Nephron progenitor cell (in vitro differentiated cells): ENCODE data around the gene TMEM217.

Experiments used
- DNase-seq: peaks from one replicate; pipeline ENCODE4 v3.0.0; 2021
- H3K27ac Mint-ChIP-seq: 2 replicates; pipeline ENCODE4 v1.8.0; 2021; ENCODE audit warnings: mild to moderate bottlenecking, moderate library complexity, mixed read lengths
- H3K27me3 Mint-ChIP-seq: 2 replicates; pipeline ENCODE4 v1.8.0; 2021; ENCODE audit warnings: mild to moderate bottlenecking, low read depth, mixed read lengths; ENCODE audit not compliant: poor library complexity
- H3K36me3 Mint-ChIP-seq: 2 replicates; pipeline ENCODE4 v1.8.0; 2021; ENCODE audit warnings: low read depth, mixed read lengths
- H3K4me1 Mint-ChIP-seq: 2 replicates; pipeline ENCODE4 v1.8.0; 2021; ENCODE audit warnings: mixed read lengths
- H3K4me3 Mint-ChIP-seq: 2 replicates; pipeline ENCODE4 v1.8.0; 2021; ENCODE audit warnings: mild to moderate bottlenecking, moderate library complexity, mixed read lengths
- H3K9me3 Mint-ChIP-seq: 2 replicates; pipeline ENCODE4 v1.8.0; 2021; ENCODE audit warnings: mild to moderate bottlenecking, moderate library complexity, mixed read lengths
- TF ChIP-seq, protein P1 (sequence below): fragments of 200-600 bp; sonication (generic); IDR thresholded peaks from 2 replicates; pipeline ENCODE4 v1.5.0; 2021; ENCODE audit warnings: antibody characterized with exemption

TMEM217 gene

DNA sequence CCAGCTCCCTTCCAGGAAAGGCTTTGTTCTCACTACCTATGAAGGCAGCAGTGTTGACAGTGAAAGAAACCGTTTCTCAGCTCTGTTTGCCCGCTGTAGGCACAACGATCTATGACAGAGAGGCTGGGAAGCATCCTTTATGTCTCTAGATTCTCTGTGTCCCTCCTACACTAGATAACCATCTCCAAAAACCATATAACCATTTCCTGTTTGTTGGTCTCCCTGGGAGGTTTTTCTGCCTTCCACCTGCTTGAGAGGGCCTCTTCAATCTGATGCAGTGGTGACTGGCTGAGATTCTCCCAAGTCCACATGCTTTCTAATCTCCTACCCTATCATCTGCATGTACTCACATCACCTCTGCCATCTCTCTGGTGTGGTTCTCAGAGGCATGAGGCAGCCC, 32.0 kb upstream of the TMEM217 start:
- H3K4me1 Mint-ChIP-seq, result peaks cover 4% of the 10 kb centered on the region
- no peak overlapping the region for H3K4me3 Mint-ChIP-seq

GRCh38 chr6:37288247-37288646, 30.3 kb upstream of the TMEM217 start:
- no peak for DNase-seq
- no peaks in the 10 kb centered on the region for H3K27me3 Mint-ChIP-seq
- peaks cover 4% of the 10 kb centered on the region for H3K4me1 Mint-ChIP-seq
- no peaks in the 10 kb centered on the region for H3K9me3 Mint-ChIP-seq
- TF ChIP-seq, protein P1, sequence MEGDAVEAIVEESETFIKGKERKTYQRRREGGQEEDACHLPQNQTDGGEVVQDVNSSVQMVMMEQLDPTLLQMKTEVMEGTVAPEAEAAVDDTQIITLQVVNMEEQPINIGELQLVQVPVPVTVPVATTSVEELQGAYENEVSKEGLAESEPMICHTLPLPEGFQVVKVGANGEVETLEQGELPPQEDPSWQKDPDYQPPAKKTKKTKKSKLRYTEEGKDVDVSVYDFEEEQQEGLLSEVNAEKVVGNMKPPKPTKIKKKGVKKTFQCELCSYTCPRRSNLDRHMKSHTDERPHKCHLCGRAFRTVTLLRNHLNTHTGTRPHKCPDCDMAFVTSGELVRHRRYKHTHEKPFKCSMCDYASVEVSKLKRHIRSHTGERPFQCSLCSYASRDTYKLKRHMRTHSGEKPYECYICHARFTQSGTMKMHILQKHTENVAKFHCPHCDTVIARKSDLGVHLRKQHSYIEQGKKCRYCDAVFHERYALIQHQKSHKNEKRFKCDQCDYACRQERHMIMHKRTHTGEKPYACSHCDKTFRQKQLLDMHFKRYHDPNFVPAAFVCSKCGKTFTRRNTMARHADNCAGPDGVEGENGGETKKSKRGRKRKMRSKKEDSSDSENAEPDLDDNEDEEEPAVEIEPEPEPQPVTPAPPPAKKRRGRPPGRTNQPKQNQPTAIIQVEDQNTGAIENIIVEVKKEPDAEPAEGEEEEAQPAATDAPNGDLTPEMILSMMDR, result no peak
- no peak overlapping the region for H3K27ac Mint-ChIP-seq
- no peak overlapping the region for H3K4me3 Mint-ChIP-seq
- H3K36me3 Mint-ChIP-seq, result peaks cover 53% of the 10 kb centered on the region

More for the DNA sequence above, 32.0 kb upstream of the TMEM217 start:
- peaks cover 59% of the 10 kb centered on the region for H3K36me3 Mint-ChIP-seq
- TF ChIP-seq, protein P1, result no peak
- no peaks in the 10 kb centered on the region for H3K27me3 Mint-ChIP-seq
- no peak overlapping the region for H3K27ac Mint-ChIP-seq
- H3K9me3 Mint-ChIP-seq, result peaks cover 4% of the 10 kb centered on the region
- no peak for DNase-seq

DNA sequence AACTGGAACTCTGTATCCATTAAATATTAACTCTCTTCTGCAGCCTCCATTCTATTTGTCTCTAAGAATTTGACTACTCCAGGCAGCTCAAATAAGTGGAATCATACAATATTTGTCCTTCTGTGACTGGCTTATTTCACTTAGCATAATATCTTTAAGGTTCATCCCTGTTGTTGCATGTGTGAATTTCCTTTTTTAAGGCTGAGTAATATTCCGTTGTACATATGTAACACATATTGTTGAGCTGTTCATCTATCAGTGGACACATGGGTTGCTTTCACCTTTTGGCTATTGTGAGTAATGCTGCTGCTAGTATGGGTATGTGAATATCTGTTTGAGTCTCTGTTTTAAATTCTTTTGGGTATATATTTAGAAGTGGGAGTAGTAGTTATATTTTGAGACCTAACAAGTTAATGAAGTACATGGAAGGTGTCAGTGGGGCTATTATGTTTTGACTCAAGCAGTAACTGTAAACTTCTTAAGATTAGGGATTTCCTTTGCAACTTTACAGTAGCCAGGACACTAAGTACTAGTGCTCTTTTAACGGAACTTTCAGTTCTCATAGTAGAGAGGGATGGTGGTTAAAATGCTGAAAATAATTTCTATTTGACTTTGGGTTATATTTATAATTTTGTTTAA, 29.7 kb upstream of the TMEM217 start:
- DNase-seq, result no peak
- Mint-ChIP-seq H3K4me3 (no peak overlapping the region), H3K4me1 (peaks cover 4% of the 10 kb centered on the region), H3K36me3 (peaks cover 56% of the 10 kb centered on the region), H3K27ac (no peak overlapping the region), H3K9me3 (no peaks in the 10 kb centered on the region), H3K27me3 (no peaks in the 10 kb centered on the region)
- TF ChIP-seq, protein P1, result no peak

DNA sequence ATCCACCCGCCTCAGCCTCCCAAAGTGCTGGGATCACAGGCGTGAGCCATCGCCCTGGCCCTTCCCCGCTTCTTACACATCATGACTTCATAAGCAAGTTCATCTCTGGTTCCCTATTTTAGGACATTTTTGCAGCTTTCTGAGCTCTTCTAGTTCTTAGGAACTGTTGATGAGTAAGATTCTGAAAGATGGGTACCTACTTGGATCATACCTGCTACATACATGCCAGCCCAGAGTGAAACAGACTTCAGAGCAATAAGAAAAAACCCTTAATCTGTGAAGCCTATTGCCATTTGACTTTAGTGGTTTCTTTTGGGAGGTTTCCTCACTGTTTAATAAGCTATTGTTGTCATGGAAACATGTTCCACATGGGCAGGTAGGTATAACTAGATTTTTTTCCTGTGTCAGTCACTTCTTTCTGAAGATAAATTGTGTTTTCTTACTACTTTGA, 27.9 kb upstream of the TMEM217 start:
- peaks cover 42% of the 10 kb centered on the region for H3K36me3 Mint-ChIP-seq
- peaks cover 10% of the 10 kb centered on the region for H3K4me1 Mint-ChIP-seq
- no peaks in the 10 kb centered on the region for H3K9me3 Mint-ChIP-seq
- no peak for DNase-seq
- H3K27me3 Mint-ChIP-seq, result peaks cover 2% of the 10 kb centered on the region
- H3K4me3 Mint-ChIP-seq, result no peak overlapping the region
- H3K27ac Mint-ChIP-seq, result no peak overlapping the region
- TF ChIP-seq, protein P1, result no peak

GRCh38 chr6:37284781-37285180, 26.8 kb upstream of the TMEM217 start:
- H3K36me3 Mint-ChIP-seq, result peaks cover 44% of the 10 kb centered on the region
- peaks cover 17% of the 10 kb centered on the region for H3K4me1 Mint-ChIP-seq
- no peak overlapping the region for H3K4me3 Mint-ChIP-seq
- no peak for DNase-seq
- H3K27ac Mint-ChIP-seq, result no peak overlapping the region
- peaks cover 2% of the 10 kb centered on the region for H3K27me3 Mint-ChIP-seq
- TF ChIP-seq, protein P1, result no peak
- H3K9me3 Mint-ChIP-seq, result no peaks in the 10 kb centered on the region

GRCh38 chr6:37283671-37284151, 25.8 kb upstream of the TMEM217 start:
- no peak for DNase-seq
- H3K27ac Mint-ChIP-seq, result no peak overlapping the region
- no peaks in the 10 kb centered on the region for H3K9me3 Mint-ChIP-seq
- H3K36me3 Mint-ChIP-seq, result peaks cover 53% of the 10 kb centered on the region
- TF ChIP-seq, protein P1, result no peak
- H3K4me1 Mint-ChIP-seq, result peaks cover 20% of the 10 kb centered on the region
- no peak overlapping the region for H3K4me3 Mint-ChIP-seq
- peaks cover 2% of the 10 kb centered on the region for H3K27me3 Mint-ChIP-seq
